Colonic mucosa (tissue), 4 donors: Measurements from ENCODE around the gene KRT71. TPM values are rescaled to one million over a fixed set of nuclear protein-coding genes. Genes with fewer than 3 reads are reported as not detected.

Source experiments
- DNase-seq: peaks from one replicate; pipeline ENCODE4 v3.0.0-alpha.2; 2020
- H3K27ac ChIP-seq: fragments of 200-600 bp; one replicate; pipeline ENCODE4 v1.8.0; 2021
- H3K27me3 ChIP-seq: fragments of 200-600 bp; one replicate; pipeline ENCODE4 v1.8.0; 2021
- H3K36me3 ChIP-seq: fragments of 200-600 bp; one replicate; pipeline ENCODE4 v1.8.0; 2021
- H3K4me1 ChIP-seq: fragments of 200-600 bp; one replicate; pipeline ENCODE4 v1.8.0; 2021; ENCODE audit warnings: mild to moderate bottlenecking
- H3K4me3 ChIP-seq: fragments of 200-600 bp; one replicate; pipeline ENCODE4 v1.8.0; 2021
- H3K9ac ChIP-seq, 2 donors: one replicate each; pipeline ENCODE4 v1.7.0; 2013; ENCODE audit warnings: control low read depth in 2 of 2, low read depth in 2 of 2, low read length in 2 of 2
- H3K9me3 ChIP-seq: fragments of 200-600 bp; one replicate; pipeline ENCODE4 v1.8.0; 2021
- CTCF ChIP-seq: fragments of 200-600 bp; IDR thresholded peaks from one replicate; pipeline ENCODE4 v1.8.0; 2022; ENCODE audit warnings: antibody characterized with exemption, mild to moderate bottlenecking
- intact Hi-C: fragments of 100-400 bp; cut with DNase I; formaldehyde crosslinking; loops from one replicate; pipeline ENCODE4 v1.14.1; 2022
- total RNA-seq, 2 donors: library from RNA; stranded (reverse); fragmentation: NEBNext Ultra II Directional in 1 of 2; extraction: Animal tissue kit (Norgen Biotek cat#: 25700) in 1 of 2; gene quantifications; one replicate each; pipeline ENCODE4 v1.2.1, GENCODE V29; 2021
- donor health status: healthy.
- donor health status: DM: no; HTN: no; CAD: no.
- donor health status: DM: no; HTN: no; CAD: no.

Gene KRT71
- total RNA-seq, 2 donors from 2014 or later, result not detected

GRCh38 chr12:52540531-52540930 is 12.4 kb downstream of the KRT71 start:
- Histone ChIP-seq H3K27ac (no peak overlapping the region), H3K27me3 (no peaks in the 10 kb centered on the region), H3K4me1 (no peaks in the 10 kb centered on the region), H3K9me3 (no peaks in the 10 kb centered on the region), H3K36me3 (no peaks in the 10 kb centered on the region), H3K9ac (no peak overlapping the region), H3K4me3 (no peak overlapping the region)
- TF ChIP-seq CTCF, result no peak
- intact Hi-C loops, result no loop called here
- no peak for DNase-seq

- Histone ChIP-seq H3K27me3 (no peaks in the 10 kb centered on the region), H3K27ac (no peak overlapping the region), H3K4me3 (no peak overlapping the region), H3K9me3 (no peaks in the 10 kb centered on the region), H3K4me1 (no peaks in the 10 kb centered on the region), H3K36me3 (no peaks in the 10 kb centered on the region), H3K9ac (no peak overlapping the region)
- intact Hi-C loops, result no loop called here
- no peak for DNase-seq
- TF ChIP-seq CTCF, result no peak
Measured at GRCh38 chr12:52539821-52540173, 13.1 kb downstream of the KRT71 start.

- Histone ChIP-seq H3K4me1 (no peaks in the 10 kb centered on the region), H3K36me3 (no peaks in the 10 kb centered on the region), H3K9ac (no peak overlapping the region), H3K27me3 (no peaks in the 10 kb centered on the region), H3K9me3 (no peaks in the 10 kb centered on the region), H3K27ac (no peak overlapping the region), H3K4me3 (no peak overlapping the region)
- TF ChIP-seq CTCF, result no peak
- intact Hi-C loops, result no loop called here
- no peak for DNase-seq
Measured at GRCh38 chr12:52539083-52539820, 13.7 kb downstream of the KRT71 start.

DNA sequence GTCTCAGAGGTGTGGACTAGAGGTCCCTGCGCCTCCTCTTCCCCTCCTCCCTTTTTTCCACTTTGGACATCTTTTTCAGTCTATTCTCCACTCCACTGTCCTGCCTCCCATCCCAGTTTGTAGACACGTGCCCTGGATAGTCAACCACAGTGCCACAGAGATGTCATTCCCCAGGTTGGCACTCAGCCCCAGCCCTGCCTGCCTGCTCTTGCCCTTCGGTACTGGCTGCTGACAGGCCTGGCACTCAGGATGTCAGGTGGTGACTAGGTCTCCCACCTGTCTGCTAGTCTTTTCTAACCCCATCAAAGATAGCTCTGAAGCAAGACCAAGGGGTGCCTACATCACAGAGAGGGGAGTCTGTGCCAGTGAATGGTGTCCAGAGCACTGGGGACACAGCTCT is 15.8 kb downstream of the KRT71 start:
- Histone ChIP-seq H3K36me3 (no peaks in the 10 kb centered on the region), H3K27me3 (no peaks in the 10 kb centered on the region), H3K9ac (no peak overlapping the region), H3K9me3 (no peaks in the 10 kb centered on the region), H3K4me3 (no peak overlapping the region), H3K27ac (no peak overlapping the region), H3K4me1 (no peaks in the 10 kb centered on the region)
- no peak for TF ChIP-seq CTCF
- no peak for DNase-seq
- intact Hi-C loops, result no loop called here

- no peak for DNase-seq
- Histone ChIP-seq H3K9me3 (no peaks in the 10 kb centered on the region), H3K27me3 (no peaks in the 10 kb centered on the region), H3K36me3 (no peaks in the 10 kb centered on the region), H3K9ac (no peak overlapping the region), H3K4me1 (no peaks in the 10 kb centered on the region), H3K4me3 (no peak overlapping the region), H3K27ac (no peak overlapping the region)
- intact Hi-C loops, result no loop called here
- no peak for TF ChIP-seq CTCF
Measured at GRCh38 chr12:52535574-52535973, 17.4 kb downstream of the KRT71 start.
